HepG2 (cell line): ENCODE results near the gene NOL12.

Source experiments
- POLR2A ChIP-seq, 2 experiments: IDR thresholded peaks; 2 replicates each; pipeline ENCODE4 v1.6.1; 2011; ENCODE audit warnings: low read depth in 2 of 2, low read length in 2 of 2, mild to moderate bottlenecking in 1 of 2, moderate library complexity in 1 of 2; ENCODE audit not compliant: insufficient read depth in 1 of 2
- ZNF274 ChIP-seq: sonication (generic); formaldehyde crosslinking; IDR thresholded peaks from 2 replicates; pipeline ENCODE4 v1.5.1; 2020; ENCODE audit warnings: mild to moderate bottlenecking, missing genetic modification reagents

GRCh38 chr22:37647317-37647716 is 38.8 kb upstream of the NOL12 start:
- TF ChIP-seq ZNF274: no peak
- no peak for TF ChIP-seq POLR2A (IDR thresholded peaks at IDR 0.05; ENCODE audit: insufficient read depth in 1 of 2, low read depth in 2 of 2, low read length in 2 of 2)
